H1 (cell line): ENCODE data around the gene IFIT5. TPM values are rescaled to one million over a fixed set of nuclear protein-coding genes. Genes with fewer than 3 reads are reported as not detected.

Experiments
- GABPA ChIP-seq: IDR thresholded peaks from 2 replicates; pipeline ENCODE4 v1.6.1; 2011; ENCODE audit warnings: mild to moderate bottlenecking, low read length, moderate library complexity, borderline replicate concordance; ENCODE audit not compliant: insufficient read depth
- polyA plus RNA-seq, 7 experiments: library from polyadenylated mRNA; depleted of rRNA in 3 of 7; stranded (reverse) in 5 of 7; unstranded in 2 of 7; fragments of >200 nt in 5 of 7; fragments of 200-250 nt in 2 of 7; gene quantifications; 1 replicate in 5 of 7; 2 replicates in 1 of 7; 4 replicates in 1 of 7; pipeline versions ENCODE4 v1.2.1 to v1.2.3, GENCODE V29; 2011 to 2013; ENCODE audit warnings: missing spikeins in 2 of 7, mixed read lengths in 2 of 7
- total RNA-seq: library from RNA; stranded (reverse); fragmentation: NEBNext Ultra II Directional; extraction: Animal tissue kit (Norgen Biotek cat#: 25700); gene quantifications from 2 replicates; pipeline ENCODE4 v1.2.1, GENCODE V29; 2021
- TF ChIP-seq, protein P1 (sequence below), 3 experiments: IDR thresholded peaks; 1 replicate in 2 of 3; 2 replicates in 1 of 3; pipeline versions ENCODE4 v1.5.1 to v1.6.1; 2011; ENCODE audit warnings: low read length in 3 of 3, mild to moderate bottlenecking in 3 of 3, inconsistent platforms in 2 of 3, low read depth in 1 of 3, moderate library complexity in 1 of 3; ENCODE audit not compliant: insufficient read depth in 1 of 3; ENCODE audit errors: control extremely low read depth in 1 of 3

IFIT5 gene
- total and polyA plus RNA-seq, 2 of the 8 experiments (the other 6 are each of a cell fraction or from before 2014, with no cell fraction given), result 0.94 to 2.6 TPM

DNA sequence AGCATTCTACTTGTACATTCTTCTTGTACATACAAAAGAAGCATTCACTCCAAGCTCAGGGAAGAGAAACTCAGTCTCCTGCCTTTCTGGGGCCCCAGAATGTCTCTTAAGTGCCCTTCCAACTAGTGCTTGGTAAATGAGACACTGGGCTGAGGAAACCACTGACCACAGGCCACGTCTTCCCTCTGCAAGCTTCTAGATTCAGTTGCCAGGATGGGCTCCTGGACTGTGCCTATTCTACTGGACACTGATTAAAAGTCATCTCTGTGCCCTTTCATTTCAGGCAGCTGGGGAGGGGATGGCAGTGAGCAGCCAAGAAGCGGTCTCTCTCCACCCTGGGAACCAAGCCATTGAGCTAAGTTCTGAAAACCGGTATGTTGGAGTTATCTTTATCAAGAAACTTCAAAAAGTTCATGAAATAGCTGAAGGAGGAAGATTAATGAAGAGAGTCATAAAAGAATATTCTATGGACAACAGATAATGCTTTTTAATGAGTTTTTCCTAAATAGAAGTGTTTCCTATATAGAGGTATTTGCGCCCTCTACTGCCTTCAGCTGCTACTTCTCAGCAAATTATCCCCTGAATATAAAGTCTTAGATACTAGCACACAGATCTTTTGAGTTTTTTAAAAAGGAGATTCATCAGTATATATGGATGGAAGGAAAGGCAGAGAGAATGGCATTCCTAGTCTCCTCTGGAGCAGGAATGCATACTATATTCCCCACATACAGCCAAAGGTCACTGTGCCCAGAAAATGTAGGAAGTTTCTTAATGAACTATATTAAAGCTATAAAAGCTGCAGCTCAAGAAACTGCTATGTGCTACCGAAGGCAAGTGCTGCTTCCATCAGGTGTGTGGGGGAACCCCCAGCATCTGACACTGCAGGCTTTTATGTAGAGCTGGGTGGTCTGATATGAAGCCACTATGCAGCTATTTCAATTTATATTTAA is 44.9 kb upstream of the IFIT5 start (continued):
- TF ChIP-seq, protein P1, sequence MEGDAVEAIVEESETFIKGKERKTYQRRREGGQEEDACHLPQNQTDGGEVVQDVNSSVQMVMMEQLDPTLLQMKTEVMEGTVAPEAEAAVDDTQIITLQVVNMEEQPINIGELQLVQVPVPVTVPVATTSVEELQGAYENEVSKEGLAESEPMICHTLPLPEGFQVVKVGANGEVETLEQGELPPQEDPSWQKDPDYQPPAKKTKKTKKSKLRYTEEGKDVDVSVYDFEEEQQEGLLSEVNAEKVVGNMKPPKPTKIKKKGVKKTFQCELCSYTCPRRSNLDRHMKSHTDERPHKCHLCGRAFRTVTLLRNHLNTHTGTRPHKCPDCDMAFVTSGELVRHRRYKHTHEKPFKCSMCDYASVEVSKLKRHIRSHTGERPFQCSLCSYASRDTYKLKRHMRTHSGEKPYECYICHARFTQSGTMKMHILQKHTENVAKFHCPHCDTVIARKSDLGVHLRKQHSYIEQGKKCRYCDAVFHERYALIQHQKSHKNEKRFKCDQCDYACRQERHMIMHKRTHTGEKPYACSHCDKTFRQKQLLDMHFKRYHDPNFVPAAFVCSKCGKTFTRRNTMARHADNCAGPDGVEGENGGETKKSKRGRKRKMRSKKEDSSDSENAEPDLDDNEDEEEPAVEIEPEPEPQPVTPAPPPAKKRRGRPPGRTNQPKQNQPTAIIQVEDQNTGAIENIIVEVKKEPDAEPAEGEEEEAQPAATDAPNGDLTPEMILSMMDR (IDR thresholded peaks at IDR 0.05; ENCODE audit: control extremely low read depth in 1 of 3, insufficient read depth in 1 of 3, low read depth in 1 of 3, low read length in 3 of 3), result peak in 2 of 3 experiments; percentile 29 to 49; a peak in 2 of 4 replicates
- no peak for TF ChIP-seq GABPA
